B cell (primary cell): ENCODE results near the gene EGFLAM. TPM values are rescaled to one million over a fixed set of nuclear protein-coding genes. Genes with fewer than 3 reads are reported as not detected.

Experiments used
- ATAC-seq: fragments of 200-7000 bp; cut with Tn5 transposase; one replicate; pipeline ENCODE4 v1.10.0; 2021; ENCODE audit warnings: low read depth, mild to moderate bottlenecking, moderate number of reproducible peaks, moderate library complexity
- CTCF ChIA-PET: fragments of 350-600 bp; sonication (Branson Sonifier 250); formaldehyde crosslinking; loops from one replicate; lab custom pipeline; 2021; ENCODE audit warnings: antibody characterized with exemption, inconsistent platforms; lab: Charles Lee
- POLR2A ChIA-PET: fragments of 350-600 bp; sonication (Branson Sonifier 250); formaldehyde crosslinking; loops from one replicate; lab custom pipeline; 2021; ENCODE audit warnings: antibody characterized with exemption; lab: Charles Lee
- DNase-seq: peaks from one replicate; pipeline ENCODE4 v3.0.0; 2013
- H2AFZ ChIP-seq: 2 replicates; pipeline ENCODE4 v1.6.1; 2012; ENCODE audit warnings: mild to moderate bottlenecking, low read depth, low read length; ENCODE audit not compliant: insufficient read depth, poor library complexity, severe bottlenecking
- H3K27ac ChIP-seq, 2 donors: 1 replicate in 1 of 2; 2 replicates in 1 of 2; pipeline ENCODE4 v1.5.1; 2012 to 2013; ENCODE audit warnings: low read length in 2 of 2, mild to moderate bottlenecking in 2 of 2, moderate library complexity in 1 of 2
- H3K27me3 ChIP-seq, 4 experiments: fragments of 200-600 bp in 1 of 4; sonication (generic) in 1 of 4; replicated peaks in 1 of 4; 1 replicate in 2 of 4; 2 replicates in 2 of 4; pipeline versions ENCODE4 v1.6.1 to v1.7.0; 2013 to 2016; ENCODE audit warnings: low read length in 3 of 4, mild to moderate bottlenecking in 2 of 4, mixed read lengths in 1 of 4, moderate library complexity in 1 of 4; ENCODE audit not compliant: insufficient read depth in 4 of 4, control insufficient read depth in 3 of 4; ENCODE audit errors: control extremely low read depth in 1 of 4
- H3K36me3 ChIP-seq, 2 experiments: replicated peaks in 1 of 2; 1 replicate in 1 of 2; 2 replicates in 1 of 2; pipeline versions ENCODE4 v1.6.1 to v1.7.1; 2013; ENCODE audit warnings: low read length in 1 of 2; ENCODE audit not compliant: insufficient read depth in 2 of 2, control insufficient read depth in 1 of 2; ENCODE audit errors: control extremely low read depth in 1 of 2, extremely low read depth in 1 of 2
- H3K4me1 ChIP-seq, 2 donors: fragments of 200-600 bp in 1 of 2; sonication (generic) in 1 of 2; 1 replicate in 1 of 2; 2 replicates in 1 of 2; pipeline versions ENCODE4 v1.5.1 to v1.6.1; 2013 to 2017; ENCODE audit warnings: low read length in 2 of 2; ENCODE audit not compliant: control insufficient read depth in 2 of 2, insufficient read depth in 2 of 2
- H3K4me2 ChIP-seq: replicated peaks from 2 replicates; pipeline ENCODE3; 2012; ENCODE audit warnings: mild to moderate bottlenecking, low read depth, low read length; ENCODE audit not compliant: poor library complexity, severe bottlenecking
- H3K4me3 ChIP-seq, 5 experiments: fragments of 200-600 bp in 1 of 5; sonication (generic) in 1 of 5; 1 replicate in 3 of 5; 2 replicates in 2 of 5; pipeline versions ENCODE4 v1.5.1 to v1.7.0; 2011 to 2016; ENCODE audit warnings: low read length in 4 of 5, mild to moderate bottlenecking in 4 of 5, low read depth in 2 of 5, control low read depth in 1 of 5, moderate library complexity in 1 of 5; ENCODE audit not compliant: insufficient read depth in 1 of 5; ENCODE audit errors: control extremely low read depth in 1 of 5, extremely low read depth in 1 of 5
- H3K79me2 ChIP-seq: fragments of 200-600 bp; sonication (generic); one replicate; pipeline ENCODE4 v1.6.0; 2016; ENCODE audit warnings: low read length; ENCODE audit not compliant: control insufficient read depth, insufficient read depth
- H3K9ac ChIP-seq: fragments of 200-600 bp; sonication (generic); 2 replicates; pipeline ENCODE4 v1.6.1; 2017; ENCODE audit warnings: mild to moderate bottlenecking, low read length, moderate library complexity
- H3K9me3 ChIP-seq, 3 donors: one replicate each; pipeline versions ENCODE4 v1.6.1 to v1.7.1; 2013; ENCODE audit warnings: low read length in 2 of 3; ENCODE audit not compliant: control insufficient read depth in 2 of 3, insufficient read depth in 1 of 3; ENCODE audit errors: control extremely low read depth in 1 of 3
- H4K20me1 ChIP-seq: 2 replicates; pipeline ENCODE4 v1.6.0; 2012; ENCODE audit warnings: mild to moderate bottlenecking, low read length; ENCODE audit not compliant: insufficient read depth, control insufficient read depth, poor library complexity, severe bottlenecking
- H3K27ac Mint-ChIP-seq: one replicate; pipeline ENCODE4 v1.8.0; 2021; ENCODE audit warnings: mixed read lengths
- H3K27me3 Mint-ChIP-seq: one replicate; pipeline ENCODE4 v1.8.0; 2021; ENCODE audit warnings: mixed read lengths
- H3K4me1 Mint-ChIP-seq: one replicate; pipeline ENCODE4 v1.8.0; 2021; ENCODE audit warnings: mixed read lengths
- H3K4me3 Mint-ChIP-seq: one replicate; pipeline ENCODE4 v1.8.0; 2021; ENCODE audit warnings: mixed read lengths
- H3K9me3 Mint-ChIP-seq: one replicate; pipeline ENCODE4 v1.8.0; 2022; ENCODE audit warnings: mixed read lengths; ENCODE audit not compliant: insufficient read depth
- CTCF ChIP-seq: fragments of 200-600 bp; IDR thresholded peaks from one replicate; pipeline ENCODE4 v1.8.0; 2022; ENCODE audit warnings: antibody characterized with exemption, mild to moderate bottlenecking
- EZH2 ChIP-seq: IDR thresholded peaks from 2 replicates; pipeline ENCODE4 v1.6.1; 2012; ENCODE audit warnings: borderline replicate concordance, low read depth, mild to moderate bottlenecking, moderate library complexity, low read length; ENCODE audit not compliant: insufficient read depth, poor library complexity, severe bottlenecking
- WGBS: methylation state at CpG from one replicate; pipeline ENCODE4 v1.1.5; 2013; ENCODE audit warnings: missing lambda C conversion rate; ENCODE audit not compliant: insufficient coverage; 5-methylcytosine and 5-hydroxymethylcytosine counted together
- intact Hi-C: fragments of 100-400 bp; cut with micrococcal nuclease; formaldehyde crosslinking; loops from one replicate; pipeline ENCODE4 v1.10.0; 2022
- polyA plus RNA-seq: library from polyadenylated mRNA; depleted of rRNA; stranded (reverse); fragments of >200 nt; gene quantifications from 2 replicates; pipeline ENCODE4 v1.2.3, GENCODE V29; 2012
- total RNA-seq, 2 donors: library from RNA; stranded (reverse); fragments of 120-200 nt in 1 of 2; gene quantifications; 1 replicate in 1 of 2; 2 replicates in 1 of 2; pipeline versions ENCODE4 v1.2.3 to v1.2.4, GENCODE V29; 2013 to 2022

EGFLAM gene
- total and polyA plus RNA-seq, 2 donors (not counting 1 experiment from before 2014, with no cell fraction given) = not detected

- Mint-ChIP-seq H3K4me1 (no peaks in the 10 kb centered on the region), H3K4me3 (no peak overlapping the region), H3K9me3 (no peaks in the 10 kb centered on the region), H3K27me3 (no peaks in the 10 kb centered on the region), H3K27ac (no peak overlapping the region)
- Histone ChIP-seq H3K9me3 (peaks cover 0 to 5% (median 0%) of the 10 kb centered on the region in 3 donors), H4K20me1 (no peaks in the 10 kb centered on the region), H3K4me3 (no peak overlapping the region), H3K79me2 (no peaks in the 10 kb centered on the region), H3K4me2 (no peak overlapping the region), H3K9ac (no peak overlapping the region), H2AFZ (no peak overlapping the region), H3K36me3 (no peaks in the 10 kb centered on the region), H3K4me1 (no peaks in the 10 kb centered on the region), H3K27ac (no peak overlapping the region), H3K27me3 (no peaks in the 10 kb centered on the region)
- POLR2A ChIA-PET = no interaction called here
- TF ChIP-seq CTCF (no peak), EZH2 (no peak)
- 79% methylated on average over 8 of the region's 8 CpGs for WGBS
- ATAC-seq (no peak), DNase-seq (no peak)
- CTCF ChIA-PET = no interaction called here
- intact Hi-C loops = no loop called here
These were observed 31.8 kb downstream of the EGFLAM start for GRCh38 chr5:38290028-38290653.

GRCh38 chr5:38291355-38291754 lies 33.0 kb downstream of the EGFLAM start:
- H3K36me3 ChIP-seq = no peaks in the 10 kb centered on the region
- peaks cover 5% of the 10 kb centered on the region for H3K27me3 Mint-ChIP-seq
- POLR2A ChIA-PET = interaction anchor here (0.5 kb wide), 1 partner anchor 307 kb away, joined by 4 read pairs; no protein-coding TSS in a partner anchor

More at GRCh38 chr5:38291355-38291754, 33.0 kb downstream of the EGFLAM start:
- Histone ChIP-seq H3K4me2 (no peak overlapping the region), H3K4me1 (no peaks in the 10 kb centered on the region), H2AFZ (no peak overlapping the region), H3K9me3 (peaks cover 0 to 5% (median 0%) of the 10 kb centered on the region in 3 donors), H3K9ac (no peak overlapping the region), H3K4me3 (no peak overlapping the region), H3K79me2 (no peaks in the 10 kb centered on the region), H3K27me3 (no peaks in the 10 kb centered on the region), H4K20me1 (no peaks in the 10 kb centered on the region), H3K27ac (no peak overlapping the region)
- Mint-ChIP-seq H3K9me3 (no peaks in the 10 kb centered on the region), H3K4me1 (no peaks in the 10 kb centered on the region), H3K27ac (no peak overlapping the region), H3K4me3 (no peak overlapping the region)
- TF ChIP-seq EZH2 (no peak), CTCF (no peak)
- ATAC-seq (no peak), DNase-seq (no peak)
- no CpG with 5 or more reads among the region's 2 CpGs for WGBS
- CTCF ChIA-PET = no interaction called here
- intact Hi-C loops = no loop called here
